SK-N-SH treated with all-trans-retinoic acid at 6 μM for 48 hours (cell line): ENCODE results near the gene SCFD1.

Experiments used
- ARNTL ChIP-seq: fragments of 450-650 bp; formaldehyde crosslinking; IDR thresholded peaks from 2 replicates; pipeline ENCODE4 v1.5.0; 2020; ENCODE audit warnings: low read depth, mild to moderate bottlenecking, moderate library complexity, borderline replicate concordance
- CSRNP3 ChIP-seq: fragments of 250-450 bp; sonication (Bioruptor Pico); IDR thresholded peaks from 2 replicates; pipeline ENCODE4 v1.5.1; 2021; ENCODE audit warnings: mild to moderate bottlenecking, moderate library complexity
- PATZ1 ChIP-seq: fragments of 250-450 bp; sonication (Bioruptor Pico); IDR thresholded peaks from 2 replicates; pipeline ENCODE4 v1.8.0; 2020; ENCODE audit warnings: mild to moderate bottlenecking, moderate library complexity, borderline replicate concordance
- POU6F1 ChIP-seq: fragments of 250-450 bp; sonication (Bioruptor Pico); IDR thresholded peaks from 2 replicates; pipeline ENCODE4 v1.8.0; 2021; ENCODE audit warnings: low read depth, mild to moderate bottlenecking, moderate library complexity, borderline replicate concordance
- RARB ChIP-seq: fragments of 250-450 bp; sonication (Bioruptor Pico); IDR thresholded peaks from 2 replicates; pipeline ENCODE4 v1.8.0; 2021; ENCODE audit warnings: mild to moderate bottlenecking, moderate library complexity
- SNAI2 ChIP-seq: fragments of 250-450 bp; sonication (Bioruptor Pico); IDR thresholded peaks from 2 replicates; pipeline ENCODE4 v1.5.0; 2020; ENCODE audit warnings: mild to moderate bottlenecking, moderate library complexity
- TSHZ2 ChIP-seq: fragments of 250-450 bp; sonication (Bioruptor Pico); IDR thresholded peaks from 2 replicates; pipeline ENCODE4 v1.5.0; 2020; ENCODE audit warnings: mild to moderate bottlenecking, moderate library complexity
- ZC3H10 ChIP-seq: fragments of 250-450 bp; sonication (Bioruptor Pico); IDR thresholded peaks from 2 replicates; pipeline ENCODE4 v1.5.1; 2021; ENCODE audit warnings: mild to moderate bottlenecking, moderate library complexity
- ZFP3 ChIP-seq: fragments of 250-450 bp; sonication (Bioruptor Pico); IDR thresholded peaks from 2 replicates; pipeline ENCODE4 v1.5.0; 2020; ENCODE audit warnings: mild to moderate bottlenecking, moderate library complexity
- ZFP30 ChIP-seq: fragments of 450-650 bp; formaldehyde crosslinking; IDR thresholded peaks from 2 replicates; pipeline ENCODE4 v1.5.0; 2022; ENCODE audit warnings: mild to moderate bottlenecking, moderate library complexity
- ZNF565 ChIP-seq: fragments of 450-650 bp; formaldehyde crosslinking; conservative IDR thresholded peaks from 2 replicates; pipeline ENCODE4 v1.5.0; 2020; ENCODE audit warnings: low read depth, mild to moderate bottlenecking, moderate library complexity
- ZNF70 ChIP-seq: fragments of 450-650 bp; formaldehyde crosslinking; IDR thresholded peaks from 2 replicates; pipeline ENCODE4 v1.5.0; 2020; ENCODE audit warnings: mild to moderate bottlenecking, moderate library complexity

- TF ChIP-seq PATZ1 (CRISPR knock-in tag) (no peak), ZFP3 (CRISPR knock-in tag) (no peak), ARNTL (CRISPR knock-in tag) (no peak), CSRNP3 (CRISPR knock-in tag) (no peak), ZFP30 (CRISPR knock-in tag) (no peak), SNAI2 (CRISPR knock-in tag) (no peak), ZNF70 (CRISPR knock-in tag) (no peak), RARB (CRISPR knock-in tag) (no peak), ZNF565 (CRISPR knock-in tag) (no peak), TSHZ2 (CRISPR knock-in tag) (no peak), POU6F1 (CRISPR knock-in tag) (no peak), ZC3H10 (CRISPR knock-in tag) (no peak)
Measured at GRCh38 chr14:30708157-30708556, 86.0 kb downstream of the SCFD1 start.
